ENCODE measurements around the gene PTBP3.

Gene PTBP3

DNA sequence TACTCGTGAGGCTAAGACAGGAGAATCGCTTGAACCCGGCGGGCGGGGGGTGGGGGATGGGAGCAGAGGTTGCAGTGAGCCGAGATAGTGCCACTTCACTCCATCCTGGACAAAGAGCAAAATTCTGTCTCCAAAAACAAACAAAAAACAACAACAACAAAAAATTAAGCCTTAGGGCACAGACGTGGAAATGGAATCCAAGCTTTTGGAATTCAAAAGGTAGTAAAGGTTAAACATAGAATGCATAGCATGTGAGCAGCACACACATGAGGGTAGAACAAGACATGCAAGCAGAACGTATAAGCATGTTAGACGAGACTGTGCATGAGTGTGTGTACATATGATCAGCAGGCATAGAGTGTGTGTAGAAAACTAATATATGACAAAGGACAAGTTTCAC lies 68.0 kb downstream of the PTBP3 start:
- TF ChIP-seq, protein P1, sequence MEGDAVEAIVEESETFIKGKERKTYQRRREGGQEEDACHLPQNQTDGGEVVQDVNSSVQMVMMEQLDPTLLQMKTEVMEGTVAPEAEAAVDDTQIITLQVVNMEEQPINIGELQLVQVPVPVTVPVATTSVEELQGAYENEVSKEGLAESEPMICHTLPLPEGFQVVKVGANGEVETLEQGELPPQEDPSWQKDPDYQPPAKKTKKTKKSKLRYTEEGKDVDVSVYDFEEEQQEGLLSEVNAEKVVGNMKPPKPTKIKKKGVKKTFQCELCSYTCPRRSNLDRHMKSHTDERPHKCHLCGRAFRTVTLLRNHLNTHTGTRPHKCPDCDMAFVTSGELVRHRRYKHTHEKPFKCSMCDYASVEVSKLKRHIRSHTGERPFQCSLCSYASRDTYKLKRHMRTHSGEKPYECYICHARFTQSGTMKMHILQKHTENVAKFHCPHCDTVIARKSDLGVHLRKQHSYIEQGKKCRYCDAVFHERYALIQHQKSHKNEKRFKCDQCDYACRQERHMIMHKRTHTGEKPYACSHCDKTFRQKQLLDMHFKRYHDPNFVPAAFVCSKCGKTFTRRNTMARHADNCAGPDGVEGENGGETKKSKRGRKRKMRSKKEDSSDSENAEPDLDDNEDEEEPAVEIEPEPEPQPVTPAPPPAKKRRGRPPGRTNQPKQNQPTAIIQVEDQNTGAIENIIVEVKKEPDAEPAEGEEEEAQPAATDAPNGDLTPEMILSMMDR (IDR thresholded peaks at IDR 0.05; ENCODE audit: control insufficient read depth, extremely low read depth, insufficient read depth) = no peak
- DNase-seq (ENCODE audit: low read depth) = no peak
- H3K4me3 ChIP-seq (ENCODE audit: low read depth, low read length) = no peak overlapping the region

DNA sequence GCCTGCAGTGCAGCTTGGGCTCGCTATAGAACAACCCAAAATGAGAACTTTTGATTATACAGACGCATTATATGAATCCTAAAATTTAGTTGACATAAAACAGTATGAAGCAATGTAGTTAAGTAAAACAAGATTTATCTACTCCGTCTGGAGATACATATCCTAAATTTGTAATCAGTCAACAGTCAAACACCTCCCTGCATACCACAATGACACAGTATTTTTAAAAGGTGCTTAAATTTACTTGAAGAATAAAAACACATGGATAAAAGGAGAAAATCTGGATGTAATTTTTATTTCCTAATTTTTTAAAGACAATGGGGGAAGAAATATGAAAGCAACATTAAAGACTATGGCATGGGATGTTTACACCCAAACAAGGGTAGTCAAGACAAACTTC lies 70.8 kb downstream of the PTBP3 start:
- no peak overlapping the region for H3K4me3 ChIP-seq (ENCODE audit: low read depth, low read length)
- no peak for DNase-seq (ENCODE audit: low read depth)
- TF ChIP-seq, protein P1 (IDR thresholded peaks at IDR 0.05; ENCODE audit: control insufficient read depth, extremely low read depth, insufficient read depth) = no peak

DNA sequence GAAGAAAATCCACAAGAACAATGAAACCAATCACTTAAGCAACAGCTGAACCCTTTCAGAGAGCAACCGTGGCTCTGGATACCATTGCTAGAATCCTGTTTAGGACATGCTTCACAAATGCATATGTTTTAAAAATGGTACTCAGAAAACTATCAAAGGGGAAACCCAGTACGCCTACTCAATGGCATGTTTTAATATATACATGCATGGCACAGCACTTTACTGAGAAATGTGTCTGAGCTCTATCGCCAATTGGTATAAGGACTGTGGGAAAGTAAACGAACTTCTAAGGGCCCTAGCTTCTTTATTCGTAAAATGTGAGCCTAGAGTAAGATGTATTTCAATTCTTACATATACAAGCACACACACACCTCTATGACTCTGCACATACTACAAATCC lies 72.3 kb downstream of the PTBP3 start:
- H3K4me3 ChIP-seq (ENCODE audit: low read depth, low read length) = no peak overlapping the region
- no peak for DNase-seq (ENCODE audit: low read depth)
- TF ChIP-seq, protein P1 (IDR thresholded peaks at IDR 0.05; ENCODE audit: control insufficient read depth, extremely low read depth, insufficient read depth) = no peak

DNA sequence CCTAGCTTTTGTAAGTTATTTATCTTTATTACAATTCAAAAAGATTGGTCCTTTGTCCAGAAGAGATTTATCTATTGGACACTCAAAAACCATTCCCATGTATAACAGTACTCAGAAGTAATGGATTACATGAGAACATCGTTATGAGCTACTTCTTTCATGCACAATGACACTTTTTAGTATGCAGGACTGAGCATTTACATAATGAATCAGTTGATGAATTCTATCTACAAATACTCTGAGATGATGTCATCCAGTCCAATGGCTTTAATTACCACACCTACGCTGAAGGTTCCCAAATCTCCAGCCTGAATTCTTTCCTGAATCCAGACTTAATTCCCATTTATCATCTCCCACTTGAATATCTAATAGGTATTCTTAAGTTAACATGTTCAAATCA lies 75.3 kb downstream of the PTBP3 start:
- TF ChIP-seq, protein P1 (IDR thresholded peaks at IDR 0.05; ENCODE audit: control insufficient read depth, extremely low read depth, insufficient read depth) = no peak
- no peak for DNase-seq (ENCODE audit: low read depth)
- no peak overlapping the region for H3K4me3 ChIP-seq (ENCODE audit: low read depth, low read length)

DNA sequence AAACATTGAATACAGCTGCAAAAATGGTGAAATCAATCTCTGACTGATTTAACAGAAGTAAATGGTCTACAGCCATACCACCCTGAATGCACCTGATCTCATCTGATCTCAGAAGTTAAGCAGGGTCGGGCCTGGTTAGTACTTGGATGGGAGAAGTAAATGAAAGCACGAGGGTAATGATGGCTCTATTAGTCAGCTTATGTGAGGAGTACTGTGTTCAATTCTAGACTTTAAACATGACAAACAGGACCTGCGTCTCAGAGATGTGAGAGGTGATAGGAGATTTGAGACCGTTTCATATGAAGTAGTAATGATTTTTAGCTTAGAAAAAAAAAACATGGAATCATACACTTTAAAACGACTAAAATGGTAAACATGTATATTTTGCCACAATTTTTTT lies 81.2 kb downstream of the PTBP3 start:
- H3K4me3 ChIP-seq (ENCODE audit: low read depth, low read length) = no peak overlapping the region
- DNase-seq (ENCODE audit: low read depth) = no peak
- TF ChIP-seq, protein P1 (IDR thresholded peaks at IDR 0.05; ENCODE audit: control insufficient read depth, extremely low read depth, insufficient read depth) = no peak

DNA sequence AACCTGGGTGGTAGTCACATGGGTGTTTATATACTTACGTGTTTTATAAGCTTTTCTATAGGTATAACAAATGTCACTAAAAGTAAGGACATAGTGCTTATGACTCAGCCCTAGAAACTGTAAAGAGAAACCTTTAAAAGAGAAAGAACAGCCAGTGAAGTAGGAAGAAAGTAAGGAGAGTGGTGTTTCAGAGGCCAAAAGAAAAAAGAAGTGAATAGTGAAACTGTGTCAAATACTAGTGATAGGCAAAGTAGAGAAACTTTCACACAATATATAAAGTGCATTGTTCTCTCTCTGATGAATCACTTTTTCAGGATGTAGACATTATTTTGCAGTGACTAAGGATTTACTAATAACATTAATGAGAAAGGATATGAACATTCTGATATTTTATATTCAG lies 84.1 kb downstream of the PTBP3 start:
- no peak for DNase-seq (ENCODE audit: low read depth)
- no peak overlapping the region for H3K4me3 ChIP-seq (ENCODE audit: low read depth, low read length)
- TF ChIP-seq, protein P1 (IDR thresholded peaks at IDR 0.05; ENCODE audit: control insufficient read depth, extremely low read depth, insufficient read depth) = no peak

DNA sequence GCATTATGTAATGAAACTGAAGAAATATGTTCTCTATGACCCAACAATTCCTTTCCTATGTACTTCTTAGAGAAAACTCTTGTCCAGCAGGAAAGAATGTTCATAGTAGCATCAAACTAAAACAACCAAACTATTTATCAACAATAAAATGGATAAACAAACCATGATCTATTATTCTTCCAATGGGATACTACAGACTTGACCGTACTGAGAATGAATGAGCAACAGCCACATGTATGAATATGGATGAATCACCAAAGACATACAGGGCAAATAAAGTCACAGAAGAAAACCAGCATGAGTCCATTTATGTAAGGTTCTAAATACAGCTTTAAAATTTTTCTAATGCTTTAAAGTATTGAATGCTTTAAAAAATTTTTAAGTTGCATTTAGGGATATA lies 84.7 kb downstream of the PTBP3 start:
- no peak for DNase-seq (ENCODE audit: low read depth)
- H3K4me3 ChIP-seq (ENCODE audit: low read depth, low read length) = no peak overlapping the region
- TF ChIP-seq, protein P1 (IDR thresholded peaks at IDR 0.05; ENCODE audit: control insufficient read depth, extremely low read depth, insufficient read depth) = no peak

All from LNCaP clone FGC (cell line).